ENCODE results near the gene UNC5A.

DNA sequence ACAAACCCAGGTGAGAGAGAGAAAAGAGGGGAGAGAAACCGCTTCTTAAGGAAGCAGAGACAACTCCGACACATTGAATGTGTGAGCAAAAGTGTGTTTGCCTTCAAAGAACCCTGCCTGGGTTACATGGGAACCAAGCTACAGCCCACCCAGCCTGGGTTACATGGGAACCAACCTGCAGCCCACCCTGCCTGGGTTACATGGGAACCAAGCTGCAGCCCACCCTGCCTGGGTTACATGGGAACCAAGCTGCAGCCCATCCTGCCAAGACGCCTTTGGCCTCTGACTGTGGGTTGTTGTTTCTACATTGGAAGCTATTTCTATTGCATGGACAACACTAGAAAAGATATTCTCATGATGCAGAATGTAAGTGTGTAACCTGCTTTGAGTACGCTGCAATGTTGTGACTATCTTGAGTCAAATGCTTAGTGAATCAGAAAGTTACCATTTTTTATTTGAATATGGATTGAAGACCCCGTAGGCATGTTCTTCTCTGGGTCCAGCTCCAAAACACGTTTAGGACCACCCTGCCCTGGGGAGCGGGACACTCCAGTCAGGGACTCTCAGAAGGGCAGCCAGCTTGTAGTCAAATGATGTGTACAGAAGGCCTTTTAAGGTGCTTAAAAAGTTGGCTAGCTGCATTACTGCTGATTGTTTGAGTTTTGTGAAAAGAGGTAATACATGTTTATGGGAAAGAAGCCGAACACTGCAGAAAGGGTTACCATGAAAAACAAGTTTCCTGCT is 39.1 kb upstream of the UNC5A start:
- no peak for TF ChIP-seq POLR2AphosphoS5 (IDR thresholded peaks at IDR 0.05; ENCODE audit: low read depth, low read length)
- no peak for TF ChIP-seq FOXP2 (optimal IDR thresholded peaks at IDR 0.05; ENCODE audit: borderline replicate concordance, extremely low read depth, extremely low read length, insufficient read depth)
- TF ChIP-seq TAF1 (IDR thresholded peaks at IDR 0.05; ENCODE audit: borderline replicate concordance, insufficient read depth, low read length), result no peak

All from PFSK-1 (cell line).